Activated T-cell treated with anti-CD3 and anti-CD28 coated beads, Interleukin-2, amount 50 U/mL, for 72 hours (primary cell): ENCODE measurements around the gene SUGCT. TPM values are rescaled to one million over a fixed set of nuclear protein-coding genes. Genes with fewer than 3 reads are reported as not detected.

Experiments used
- ATAC-seq, 2 donors: fragments of 150-1000 bp; cut with Tn5 transposase; replicated peaks in 1 of 2; 2 replicates each; pipeline ENCODE4 v1.10.0; 2021; ENCODE audit warnings: moderate library complexity in 2 of 2, mild to moderate bottlenecking in 1 of 2
- DNase-seq, 2 donors: peaks; one replicate each; pipeline ENCODE4 v3.0.0; 2021 to 2022; ENCODE audit warnings: mixed read lengths in 1 of 2
- H3K27ac Mint-ChIP-seq: one replicate; pipeline ENCODE4 v1.8.0; 2022; ENCODE audit warnings: mild to moderate bottlenecking, moderate library complexity, mixed read lengths
- H3K27me3 Mint-ChIP-seq: one replicate; pipeline ENCODE4 v1.8.0; 2022; ENCODE audit warnings: low read depth, mixed read lengths
- H3K36me3 Mint-ChIP-seq, 2 donors: one replicate each; pipeline ENCODE4 v1.8.0; 2022; ENCODE audit warnings: mixed read lengths in 2 of 2, mild to moderate bottlenecking in 1 of 2; ENCODE audit not compliant: insufficient read depth in 2 of 2
- H3K4me1 Mint-ChIP-seq: one replicate; pipeline ENCODE4 v1.8.0; 2022; ENCODE audit warnings: low read depth, mixed read lengths
- H3K4me3 Mint-ChIP-seq, 2 donors: one replicate each; pipeline ENCODE4 v1.8.0; 2022; ENCODE audit warnings: mild to moderate bottlenecking in 2 of 2, mixed read lengths in 2 of 2, moderate library complexity in 2 of 2
- H3K9me3 Mint-ChIP-seq, 2 donors: one replicate each; pipeline ENCODE4 v1.8.0; 2022; ENCODE audit warnings: mixed read lengths in 2 of 2
- total RNA-seq, 2 donors: library from RNA; stranded (reverse); gene quantifications; one replicate each; pipeline ENCODE4 v1.2.3, GENCODE V29; 2022

SUGCT gene
- total RNA-seq, 2 donors from 2014 or later = 1.5 to 1.6 TPM

- Mint-ChIP-seq H3K27ac (no peak overlapping the region), H3K9me3 (peaks cover 0 to 2% of the 10 kb centered on the region in 2 donors), H3K4me1 (no peaks in the 10 kb centered on the region), H3K27me3 (no peaks in the 10 kb centered on the region), H3K36me3 (no peaks in the 10 kb centered on the region), H3K4me3 (no peak overlapping the region)
- ATAC-seq = no peak
- DNase-seq = no peak
Observed at GRCh38 chr7:40499718-40500117, 364.9 kb downstream of the SUGCT start.

DNA sequence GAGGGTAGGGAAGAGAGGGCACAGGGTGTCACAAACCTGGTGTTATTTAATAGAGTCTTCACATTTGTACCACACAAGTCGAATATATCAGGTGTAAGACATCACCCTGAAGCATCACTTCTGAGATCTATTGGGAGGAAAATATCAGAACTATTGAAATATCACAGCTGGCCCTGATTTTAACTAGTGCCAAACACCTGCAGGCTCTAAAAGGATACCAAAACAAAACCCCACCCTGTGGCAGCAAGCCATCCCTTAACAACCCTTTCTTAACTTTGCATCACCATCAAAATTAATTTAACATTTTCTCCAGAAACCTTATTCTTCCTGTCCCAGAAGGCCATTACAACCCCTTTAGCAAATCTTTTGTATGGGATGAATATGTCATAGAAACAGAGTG, 365.4 kb downstream of the SUGCT start:
- Mint-ChIP-seq H3K27ac (no peak overlapping the region), H3K4me3 (no peak overlapping the region), H3K36me3 (no peaks in the 10 kb centered on the region), H3K4me1 (no peaks in the 10 kb centered on the region), H3K9me3 (peaks cover 0 to 2% of the 10 kb centered on the region in 2 donors), H3K27me3 (no peaks in the 10 kb centered on the region)
- DNase-seq = no peak
- ATAC-seq = no peak

- Mint-ChIP-seq H3K9me3 (peaks cover 4 to 6% of the 10 kb centered on the region in 2 donors), H3K36me3 (no peaks in the 10 kb centered on the region), H3K27me3 (no peaks in the 10 kb centered on the region), H3K4me3 (no peak overlapping the region), H3K27ac (no peak overlapping the region), H3K4me1 (no peaks in the 10 kb centered on the region)
- DNase-seq (no peak), ATAC-seq (no peak)
Observed at GRCh38 chr7:40502359-40502758, 367.6 kb downstream of the SUGCT start.

GRCh38 chr7:40506158-40506557, 371.4 kb downstream of the SUGCT start:
- H3K27ac Mint-ChIP-seq = no peak overlapping the region
- DNase-seq (no peak), ATAC-seq (no peak)
- H3K4me1 Mint-ChIP-seq = no peaks in the 10 kb centered on the region
- H3K4me3 Mint-ChIP-seq = no peak overlapping the region
- peaks cover 3 to 6% of the 10 kb centered on the region in 2 donors for H3K9me3 Mint-ChIP-seq
- H3K36me3 Mint-ChIP-seq = no peaks in the 10 kb centered on the region
- H3K27me3 Mint-ChIP-seq = no peaks in the 10 kb centered on the region

- H3K4me1 Mint-ChIP-seq = no peaks in the 10 kb centered on the region
- ATAC-seq (no peak), DNase-seq (no peak)
- H3K4me3 Mint-ChIP-seq = no peak overlapping the region
- no peak overlapping the region for H3K27ac Mint-ChIP-seq
- H3K9me3 Mint-ChIP-seq = peaks cover 3 to 6% of the 10 kb centered on the region in 2 donors
- H3K27me3 Mint-ChIP-seq = no peaks in the 10 kb centered on the region
- H3K36me3 Mint-ChIP-seq = no peaks in the 10 kb centered on the region
Observed at GRCh38 chr7:40507166-40507565, 372.4 kb downstream of the SUGCT start.

- H3K9me3 Mint-ChIP-seq = peaks cover 3 to 6% of the 10 kb centered on the region in 2 donors
- no peaks in the 10 kb centered on the region for H3K36me3 Mint-ChIP-seq
- no peaks in the 10 kb centered on the region for H3K27me3 Mint-ChIP-seq
- no peak for ATAC-seq
- no peaks in the 10 kb centered on the region for H3K4me1 Mint-ChIP-seq
- no peak overlapping the region for H3K4me3 Mint-ChIP-seq
- no peak for DNase-seq
- H3K27ac Mint-ChIP-seq = no peak overlapping the region
Observed at GRCh38 chr7:40509287-40509996, 374.6 kb downstream of the SUGCT start.

- Mint-ChIP-seq H3K4me3 (no peak overlapping the region), H3K9me3 (peaks cover 1 to 2% of the 10 kb centered on the region in 2 donors), H3K4me1 (no peaks in the 10 kb centered on the region), H3K27ac (no peak overlapping the region), H3K27me3 (no peaks in the 10 kb centered on the region), H3K36me3 (no peaks in the 10 kb centered on the region)
- no peak for ATAC-seq
- no peak for DNase-seq
Observed at GRCh38 chr7:40516376-40516775, 381.6 kb downstream of the SUGCT start.

DNA sequence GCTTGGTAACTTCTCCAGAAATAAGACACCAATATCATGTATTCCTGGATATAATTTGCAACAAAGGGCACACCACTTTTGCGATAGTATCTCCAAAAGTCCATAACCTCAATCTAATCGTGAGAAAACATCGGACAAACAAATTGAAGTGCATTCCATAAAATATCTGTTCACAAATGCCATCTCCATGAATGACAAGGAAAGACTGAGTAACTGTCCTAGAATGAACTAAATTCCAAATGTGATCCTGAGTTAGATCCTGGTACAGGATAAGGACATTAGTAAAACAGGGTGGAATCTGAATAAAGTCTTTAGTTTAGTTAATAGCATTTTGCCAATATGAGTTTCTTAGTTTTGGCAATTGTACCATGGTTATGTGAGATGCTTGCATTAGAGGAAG, 384.2 kb downstream of the SUGCT start:
- H3K27me3 Mint-ChIP-seq = no peaks in the 10 kb centered on the region
- ATAC-seq = no peak

GRCh38 chr7:40520986-40521738, 386.4 kb downstream of the SUGCT start:
- no peak overlapping the region for H3K27ac Mint-ChIP-seq
- H3K4me3 Mint-ChIP-seq = no peak overlapping the region
- H3K9me3 Mint-ChIP-seq = peaks cover 2% of the 10 kb centered on the region in 2 donors
- H3K27me3 Mint-ChIP-seq = no peaks in the 10 kb centered on the region
- no peaks in the 10 kb centered on the region for H3K36me3 Mint-ChIP-seq
- ATAC-seq (no peak), DNase-seq (no peak)
- no peaks in the 10 kb centered on the region for H3K4me1 Mint-ChIP-seq

More for the DNA sequence above, 384.2 kb downstream of the SUGCT start:
- DNase-seq = no peak
- Mint-ChIP-seq H3K9me3 (peaks cover 1 to 2% of the 10 kb centered on the region in 2 donors), H3K4me1 (no peaks in the 10 kb centered on the region), H3K36me3 (no peaks in the 10 kb centered on the region), H3K27ac (no peak overlapping the region), H3K4me3 (no peak overlapping the region)

- no peaks in the 10 kb centered on the region for H3K36me3 Mint-ChIP-seq
- H3K27ac Mint-ChIP-seq = no peak overlapping the region
- no peak overlapping the region for H3K4me3 Mint-ChIP-seq
- DNase-seq (no peak), ATAC-seq (no peak)
- H3K9me3 Mint-ChIP-seq = peaks cover 0 to 3% of the 10 kb centered on the region in 2 donors
- H3K27me3 Mint-ChIP-seq = no peaks in the 10 kb centered on the region
- H3K4me1 Mint-ChIP-seq = no peaks in the 10 kb centered on the region
Observed at GRCh38 chr7:40525764-40526163, 391.0 kb downstream of the SUGCT start.

DNA sequence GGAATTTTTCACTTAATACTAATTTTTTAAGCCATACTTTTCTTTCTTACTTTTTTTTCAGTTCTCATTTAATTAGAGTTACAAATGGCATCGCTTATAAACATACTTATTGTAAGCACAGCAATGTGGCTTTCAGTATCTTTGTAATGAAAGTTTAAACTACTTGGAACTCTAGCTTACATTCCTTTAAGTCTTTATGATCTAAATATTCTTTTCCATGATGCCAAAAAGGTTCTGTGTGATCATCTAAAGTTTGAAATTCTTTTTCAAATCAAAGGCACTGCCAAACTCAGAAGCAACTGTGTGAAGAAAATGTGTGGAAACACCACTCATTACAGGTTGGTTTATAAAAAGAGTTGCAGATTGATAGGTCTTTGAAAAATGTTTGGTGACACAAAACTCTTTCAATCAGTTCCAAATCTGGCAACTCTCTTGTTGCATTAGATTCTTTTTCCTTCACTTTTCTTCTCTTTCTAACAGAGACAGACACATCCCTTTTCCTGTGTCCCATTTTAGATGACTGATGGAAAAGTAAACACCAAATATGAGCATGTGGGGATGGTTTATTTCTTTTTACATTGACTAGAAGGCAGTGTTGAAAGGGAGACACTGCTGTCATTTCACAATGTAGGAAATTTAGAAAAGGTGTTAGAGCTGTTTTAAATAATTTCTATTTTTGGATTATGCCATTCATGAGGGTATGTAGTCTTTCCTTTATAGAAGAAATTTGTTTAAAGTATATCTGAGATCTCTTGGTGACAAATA, 392.3 kb downstream of the SUGCT start:
- Mint-ChIP-seq H3K27ac (no peak overlapping the region), H3K9me3 (peaks cover 0 to 3% of the 10 kb centered on the region in 2 donors), H3K36me3 (no peaks in the 10 kb centered on the region), H3K4me1 (no peaks in the 10 kb centered on the region), H3K4me3 (no peak overlapping the region), H3K27me3 (no peaks in the 10 kb centered on the region)
- no peak for DNase-seq
- no peak for ATAC-seq

DNA sequence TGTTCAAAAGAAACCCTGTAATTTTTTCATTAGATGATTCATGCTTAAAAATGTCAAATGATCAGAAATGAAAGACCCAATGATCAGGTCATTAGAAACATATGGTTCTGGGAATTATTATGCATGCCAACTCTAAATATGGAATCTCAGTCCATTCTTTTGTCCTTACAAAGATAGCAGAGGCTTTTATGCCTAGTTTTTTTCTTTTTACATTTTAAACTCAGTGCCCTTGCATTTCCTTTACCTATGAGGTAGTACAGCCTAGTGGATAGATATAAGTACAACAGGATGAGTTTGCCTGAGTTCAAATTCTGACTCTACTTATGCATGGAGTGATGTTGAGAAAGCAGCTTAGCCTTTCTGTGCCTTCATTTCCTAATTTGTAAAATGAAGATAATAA, 392.9 kb downstream of the SUGCT start:
- DNase-seq = no peak
- Mint-ChIP-seq H3K36me3 (no peaks in the 10 kb centered on the region), H3K4me1 (no peaks in the 10 kb centered on the region), H3K4me3 (no peak overlapping the region), H3K27ac (no peak overlapping the region), H3K9me3 (peaks cover 0 to 3% of the 10 kb centered on the region in 2 donors), H3K27me3 (no peaks in the 10 kb centered on the region)
- no peak for ATAC-seq

GRCh38 chr7:40530292-40530691, 395.5 kb downstream of the SUGCT start:
- DNase-seq (no peak), ATAC-seq (no peak)
- Mint-ChIP-seq H3K4me3 (no peak overlapping the region), H3K27me3 (no peaks in the 10 kb centered on the region), H3K4me1 (no peaks in the 10 kb centered on the region), H3K9me3 (peaks cover 0 to 1% of the 10 kb centered on the region in 2 donors), H3K27ac (no peak overlapping the region), H3K36me3 (no peaks in the 10 kb centered on the region)
